Measurements from ENCODE around the gene GPNMB.

GPNMB gene

DNA sequence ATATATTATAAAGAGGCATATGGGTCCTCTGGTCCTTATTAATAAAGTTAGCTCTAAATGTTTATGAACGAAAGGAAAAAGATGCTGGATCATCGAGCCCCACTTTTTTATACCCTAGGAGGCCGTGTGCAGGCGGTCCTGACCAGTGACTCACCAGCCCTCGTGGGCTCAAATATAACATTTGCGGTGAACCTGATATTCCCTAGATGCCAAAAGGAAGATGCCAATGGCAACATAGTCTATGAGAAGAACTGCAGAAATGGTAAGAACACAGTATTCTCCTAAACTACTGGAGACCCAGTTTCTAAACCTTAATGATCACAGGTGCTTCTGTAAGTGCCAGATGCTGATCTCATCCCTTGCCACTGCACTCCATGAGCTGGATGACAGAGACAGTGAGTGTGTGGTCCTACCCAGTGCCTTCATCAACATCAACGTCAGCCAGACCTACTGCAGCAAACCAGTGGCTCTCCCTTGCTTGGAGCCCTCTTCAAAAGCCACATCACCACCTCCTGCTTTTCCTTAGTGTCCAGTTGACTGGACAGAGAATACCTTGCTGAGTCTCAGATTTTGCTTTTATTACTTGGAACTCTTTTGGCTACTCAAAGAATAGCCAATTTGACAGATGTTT lies 7.6 kb downstream of the GPNMB start:
- H3K4me3 ChIP-seq (ENCODE audit: severe bottlenecking) = no peak overlapping the region
- no peak overlapping the region for H3K27ac ChIP-seq (ENCODE audit: poor library complexity, severe bottlenecking)
- ATAC-seq (ENCODE audit: low read depth) (no peak), DNase-seq (ENCODE audit: low spot score) (no peak)
- no peaks in the 10 kb centered on the region for H3K36me3 ChIP-seq (ENCODE audit: low read depth)
- no peaks in the 10 kb centered on the region for H3K4me1 ChIP-seq (ENCODE audit: insufficient read depth, poor library complexity, severe bottlenecking)
- H3K9me3 ChIP-seq (ENCODE audit: severe bottlenecking) = peaks cover 5% of the 10 kb centered on the region
- TF ChIP-seq, protein P1, sequence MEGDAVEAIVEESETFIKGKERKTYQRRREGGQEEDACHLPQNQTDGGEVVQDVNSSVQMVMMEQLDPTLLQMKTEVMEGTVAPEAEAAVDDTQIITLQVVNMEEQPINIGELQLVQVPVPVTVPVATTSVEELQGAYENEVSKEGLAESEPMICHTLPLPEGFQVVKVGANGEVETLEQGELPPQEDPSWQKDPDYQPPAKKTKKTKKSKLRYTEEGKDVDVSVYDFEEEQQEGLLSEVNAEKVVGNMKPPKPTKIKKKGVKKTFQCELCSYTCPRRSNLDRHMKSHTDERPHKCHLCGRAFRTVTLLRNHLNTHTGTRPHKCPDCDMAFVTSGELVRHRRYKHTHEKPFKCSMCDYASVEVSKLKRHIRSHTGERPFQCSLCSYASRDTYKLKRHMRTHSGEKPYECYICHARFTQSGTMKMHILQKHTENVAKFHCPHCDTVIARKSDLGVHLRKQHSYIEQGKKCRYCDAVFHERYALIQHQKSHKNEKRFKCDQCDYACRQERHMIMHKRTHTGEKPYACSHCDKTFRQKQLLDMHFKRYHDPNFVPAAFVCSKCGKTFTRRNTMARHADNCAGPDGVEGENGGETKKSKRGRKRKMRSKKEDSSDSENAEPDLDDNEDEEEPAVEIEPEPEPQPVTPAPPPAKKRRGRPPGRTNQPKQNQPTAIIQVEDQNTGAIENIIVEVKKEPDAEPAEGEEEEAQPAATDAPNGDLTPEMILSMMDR (IDR thresholded peaks at IDR 0.05; ENCODE audit: poor library complexity, severe bottlenecking) = no peak
- H3K27me3 ChIP-seq (ENCODE audit: insufficient read depth, poor library complexity, severe bottlenecking) = peaks cover 3% of the 10 kb centered on the region

DNA sequence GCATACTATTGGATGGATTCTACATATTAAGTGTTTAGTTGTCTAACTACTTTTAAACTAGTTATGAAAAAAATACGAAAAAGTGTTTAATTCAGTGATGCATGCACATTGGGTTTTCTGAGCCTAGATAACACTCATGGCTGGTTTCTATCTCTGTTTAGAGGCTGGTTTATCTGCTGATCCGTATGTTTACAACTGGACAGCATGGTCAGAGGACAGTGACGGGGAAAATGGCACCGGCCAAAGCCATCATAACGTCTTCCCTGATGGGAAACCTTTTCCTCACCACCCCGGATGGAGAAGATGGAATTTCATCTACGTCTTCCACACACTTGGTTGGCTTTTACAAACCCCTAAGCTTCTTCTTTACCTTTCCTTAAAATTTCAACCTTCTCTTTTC lies 10.2 kb downstream of the GPNMB start:
- no peak for DNase-seq (ENCODE audit: low spot score)
- no peak for ATAC-seq (ENCODE audit: low read depth)
- H3K27ac ChIP-seq (ENCODE audit: poor library complexity, severe bottlenecking) = no peak overlapping the region
- TF ChIP-seq, protein P1 (IDR thresholded peaks at IDR 0.05; ENCODE audit: poor library complexity, severe bottlenecking) = no peak
- H3K4me1 ChIP-seq (ENCODE audit: insufficient read depth, poor library complexity, severe bottlenecking) = no peaks in the 10 kb centered on the region
- no peak overlapping the region for H3K4me3 ChIP-seq (ENCODE audit: severe bottlenecking)
- H3K27me3 ChIP-seq (ENCODE audit: insufficient read depth, poor library complexity, severe bottlenecking) = peaks cover 3% of the 10 kb centered on the region
- H3K9me3 ChIP-seq (ENCODE audit: severe bottlenecking) = peaks cover 5% of the 10 kb centered on the region
- H3K36me3 ChIP-seq (ENCODE audit: low read depth) = no peaks in the 10 kb centered on the region

DNA sequence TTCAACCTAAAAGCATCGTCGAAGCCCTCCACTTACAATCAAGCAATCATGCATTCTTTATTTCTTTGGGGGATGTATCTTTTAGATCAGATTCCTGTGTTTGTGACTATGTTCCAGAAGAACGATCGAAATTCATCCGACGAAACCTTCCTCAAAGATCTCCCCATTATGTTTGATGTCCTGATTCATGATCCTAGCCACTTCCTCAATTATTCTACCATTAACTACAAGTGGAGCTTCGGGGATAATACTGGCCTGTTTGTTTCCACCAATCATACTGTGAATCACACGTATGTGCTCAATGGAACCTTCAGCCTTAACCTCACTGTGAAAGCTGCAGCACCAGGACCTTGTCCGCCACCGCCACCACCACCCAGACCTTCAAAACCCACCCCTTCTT lies 13.8 kb downstream of the GPNMB start:
- Histone ChIP-seq H3K27ac (ENCODE audit: poor library complexity, severe bottlenecking) (no peak overlapping the region), H3K27me3 (ENCODE audit: insufficient read depth, poor library complexity, severe bottlenecking) (peaks cover 3% of the 10 kb centered on the region), H3K36me3 (ENCODE audit: low read depth) (no peaks in the 10 kb centered on the region), H3K4me3 (ENCODE audit: severe bottlenecking) (no peak overlapping the region), H3K9me3 (ENCODE audit: severe bottlenecking) (no peaks in the 10 kb centered on the region), H3K4me1 (ENCODE audit: insufficient read depth, poor library complexity, severe bottlenecking) (no peaks in the 10 kb centered on the region)
- no peak for ATAC-seq (ENCODE audit: low read depth)
- no peak for DNase-seq (ENCODE audit: low spot score)
- TF ChIP-seq, protein P1 (IDR thresholded peaks at IDR 0.05; ENCODE audit: poor library complexity, severe bottlenecking) = no peak

DNA sequence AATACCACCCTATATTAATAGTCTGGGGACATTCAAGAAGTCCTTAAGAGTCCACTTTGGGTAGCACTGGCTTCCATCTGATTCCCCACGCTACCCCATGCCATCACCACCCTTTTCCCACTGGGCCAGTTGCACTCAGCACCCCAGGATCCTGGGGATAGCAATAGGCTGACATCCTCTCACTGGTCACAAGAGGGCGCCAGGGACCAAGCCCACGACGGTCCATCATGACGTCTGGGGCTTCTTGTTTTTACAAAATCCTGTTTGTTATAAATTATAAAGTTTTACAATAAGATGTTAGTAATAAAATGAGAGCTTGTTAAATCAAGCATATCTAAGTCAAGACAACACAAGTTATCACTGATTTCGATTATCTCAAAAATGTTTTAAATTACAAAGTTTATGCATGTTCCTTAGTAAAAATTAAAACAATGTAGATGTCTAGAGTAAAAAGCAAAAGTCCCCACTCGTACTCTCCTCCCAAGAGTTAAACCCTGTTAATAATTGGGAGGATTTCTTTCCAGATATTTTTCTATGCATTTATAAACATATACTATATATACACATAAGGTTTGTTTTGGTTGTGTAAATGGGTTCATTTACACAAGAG lies 15.4 kb downstream of the GPNMB start:
- Histone ChIP-seq H3K27me3 (ENCODE audit: insufficient read depth, poor library complexity, severe bottlenecking) (peaks cover 3% of the 10 kb centered on the region), H3K4me3 (ENCODE audit: severe bottlenecking) (no peak overlapping the region), H3K36me3 (ENCODE audit: low read depth) (no peaks in the 10 kb centered on the region), H3K9me3 (ENCODE audit: severe bottlenecking) (no peaks in the 10 kb centered on the region), H3K4me1 (ENCODE audit: insufficient read depth, poor library complexity, severe bottlenecking) (no peaks in the 10 kb centered on the region), H3K27ac (ENCODE audit: poor library complexity, severe bottlenecking) (no peak overlapping the region)
- DNase-seq (ENCODE audit: low spot score) = no peak
- ATAC-seq (ENCODE audit: low read depth) = peak; percentile 91
- TF ChIP-seq, protein P1 (IDR thresholded peaks at IDR 0.05; ENCODE audit: poor library complexity, severe bottlenecking) = peak; percentile 97

DNA sequence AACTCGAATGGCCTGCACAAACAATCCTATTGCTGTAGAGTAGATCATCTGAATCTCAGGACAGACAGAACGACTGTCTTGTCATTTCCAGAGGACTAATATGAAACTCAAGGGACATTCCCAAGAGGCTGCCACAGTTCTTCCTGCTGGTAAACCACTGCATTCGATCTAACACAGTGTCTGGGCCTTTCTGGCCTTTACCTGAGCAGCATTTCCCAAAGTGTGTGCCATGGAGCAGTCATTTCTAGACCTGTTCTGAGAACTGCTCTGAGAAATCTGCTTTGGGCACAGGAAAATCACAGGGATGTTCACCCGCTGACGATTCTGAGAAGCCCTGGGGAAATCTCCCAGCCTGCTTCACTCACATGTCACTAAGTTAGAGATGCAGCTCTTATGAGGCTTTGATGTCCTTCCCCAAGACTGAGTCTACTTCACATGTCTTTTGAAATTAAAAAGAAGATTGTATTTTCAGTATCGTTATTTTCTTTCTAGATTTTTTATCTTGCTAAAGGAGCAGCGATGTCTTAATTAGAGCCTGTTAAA lies 18.4 kb downstream of the GPNMB start:
- no peak for ATAC-seq (ENCODE audit: low read depth)
- Histone ChIP-seq H3K4me1 (ENCODE audit: insufficient read depth, poor library complexity, severe bottlenecking) (no peaks in the 10 kb centered on the region), H3K27me3 (ENCODE audit: insufficient read depth, poor library complexity, severe bottlenecking) (no peaks in the 10 kb centered on the region), H3K4me3 (ENCODE audit: severe bottlenecking) (no peak overlapping the region), H3K36me3 (ENCODE audit: low read depth) (no peaks in the 10 kb centered on the region), H3K27ac (ENCODE audit: poor library complexity, severe bottlenecking) (no peak overlapping the region), H3K9me3 (ENCODE audit: severe bottlenecking) (no peaks in the 10 kb centered on the region)
- TF ChIP-seq, protein P1 (IDR thresholded peaks at IDR 0.05; ENCODE audit: poor library complexity, severe bottlenecking) = no peak
- DNase-seq (ENCODE audit: low spot score) = no peak

Measured in RWPE2 (cell line).